Erythroblast (primary cell): ENCODE measurements around the gene LINC00237.

Experiments
- GATA1 ChIP-seq: IDR thresholded peaks from 2 replicates; pipeline ENCODE4 v1.6.1; 2011; ENCODE audit warnings: low read depth, mild to moderate bottlenecking, control low read depth, low read length, moderate library complexity
- POLR2A ChIP-seq: IDR thresholded peaks from 2 replicates; pipeline ENCODE4 v1.6.1; 2011; ENCODE audit warnings: mild to moderate bottlenecking, low read length

DNA sequence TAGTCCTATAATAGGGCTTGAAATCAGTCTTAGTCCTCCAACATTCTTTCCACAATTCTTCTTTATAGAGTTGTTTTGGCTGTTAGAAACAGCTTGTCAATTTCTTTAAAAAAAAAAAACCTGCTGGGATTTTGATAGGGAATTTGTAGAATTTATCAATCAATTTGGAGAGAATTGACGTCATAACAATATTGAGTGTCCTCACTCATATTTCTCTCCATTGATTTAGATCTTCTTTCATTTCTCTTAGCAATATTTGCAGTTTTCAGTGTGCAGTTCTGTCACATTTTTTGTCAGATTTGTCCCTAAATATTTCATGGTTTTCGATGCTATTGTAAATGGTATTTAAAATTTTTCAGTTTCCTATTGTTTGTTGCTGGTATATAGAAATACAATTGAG, 5.3 kb upstream of the LINC00237 start:
- no peak for TF ChIP-seq POLR2A
- TF ChIP-seq GATA1 = no peak
